Measurements from ENCODE around the gene STMN3.

DNA sequence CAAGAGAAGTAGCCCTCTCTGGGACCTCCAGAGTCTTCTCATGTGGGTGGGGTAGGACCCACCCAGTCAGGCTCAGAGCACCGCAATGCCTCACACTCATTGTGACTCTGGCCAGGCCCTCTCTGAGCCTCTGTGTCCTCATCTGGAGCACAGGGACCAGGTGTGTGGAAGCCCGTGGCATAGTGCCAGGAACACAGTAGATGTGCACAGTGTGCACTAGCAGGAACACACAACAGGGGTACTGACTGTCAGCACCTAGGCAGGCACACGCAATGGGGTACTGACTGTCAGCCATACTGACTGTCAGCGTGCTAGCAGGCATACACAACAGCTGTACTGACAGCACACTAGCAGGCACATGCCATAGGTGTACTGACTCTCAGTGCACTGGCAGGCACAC is 2.0 kb upstream of the STMN3 start:
- TF ChIP-seq POLR2A (IDR thresholded peaks at IDR 0.05) (no peak), EP300 (IDR thresholded peaks at IDR 0.05) (no peak), POLR2AphosphoS5 (IDR thresholded peaks at IDR 0.05) (no peak)
- TF ChIP-seq, protein P1, sequence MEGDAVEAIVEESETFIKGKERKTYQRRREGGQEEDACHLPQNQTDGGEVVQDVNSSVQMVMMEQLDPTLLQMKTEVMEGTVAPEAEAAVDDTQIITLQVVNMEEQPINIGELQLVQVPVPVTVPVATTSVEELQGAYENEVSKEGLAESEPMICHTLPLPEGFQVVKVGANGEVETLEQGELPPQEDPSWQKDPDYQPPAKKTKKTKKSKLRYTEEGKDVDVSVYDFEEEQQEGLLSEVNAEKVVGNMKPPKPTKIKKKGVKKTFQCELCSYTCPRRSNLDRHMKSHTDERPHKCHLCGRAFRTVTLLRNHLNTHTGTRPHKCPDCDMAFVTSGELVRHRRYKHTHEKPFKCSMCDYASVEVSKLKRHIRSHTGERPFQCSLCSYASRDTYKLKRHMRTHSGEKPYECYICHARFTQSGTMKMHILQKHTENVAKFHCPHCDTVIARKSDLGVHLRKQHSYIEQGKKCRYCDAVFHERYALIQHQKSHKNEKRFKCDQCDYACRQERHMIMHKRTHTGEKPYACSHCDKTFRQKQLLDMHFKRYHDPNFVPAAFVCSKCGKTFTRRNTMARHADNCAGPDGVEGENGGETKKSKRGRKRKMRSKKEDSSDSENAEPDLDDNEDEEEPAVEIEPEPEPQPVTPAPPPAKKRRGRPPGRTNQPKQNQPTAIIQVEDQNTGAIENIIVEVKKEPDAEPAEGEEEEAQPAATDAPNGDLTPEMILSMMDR (IDR thresholded peaks at IDR 0.05) = no peak
